Measurements from ENCODE around the gene RABEP1.

DNA sequence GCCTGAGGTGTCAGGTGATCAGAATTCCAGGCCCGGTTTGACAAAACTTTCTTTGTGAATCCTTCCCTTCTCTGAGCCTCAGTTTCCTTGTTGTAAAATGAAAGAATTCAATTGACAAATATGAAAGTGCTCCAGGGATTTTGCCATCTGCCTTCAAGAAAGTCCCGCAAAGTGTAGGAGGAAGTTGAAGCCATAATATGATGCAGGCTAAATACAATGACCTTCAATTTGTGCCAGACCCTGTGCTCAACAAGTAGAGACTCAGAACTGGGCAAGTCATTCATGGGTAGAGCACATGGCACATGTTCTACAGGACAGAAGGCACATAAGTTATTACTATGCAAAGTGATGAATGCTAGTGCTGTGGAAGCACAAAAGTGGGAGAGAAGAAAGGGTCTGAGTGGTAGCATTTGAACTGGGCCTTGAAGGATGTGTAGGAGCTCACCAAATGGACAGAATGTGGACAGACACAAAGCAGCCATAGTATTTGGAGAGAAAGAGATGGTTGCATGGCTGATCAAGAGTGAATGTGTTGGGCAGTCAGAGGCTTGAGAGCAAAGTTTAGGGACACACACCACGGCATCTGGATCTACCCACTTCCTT is 45.0 kb upstream of the RABEP1 start:
- TF ChIP-seq POLR2AphosphoS5 (IDR thresholded peaks at IDR 0.05; ENCODE audit: low read depth, low read length) (no peak), TAF1 (IDR thresholded peaks at IDR 0.05; ENCODE audit: borderline replicate concordance, insufficient read depth, low read length) (no peak)
- TF ChIP-seq, protein P1, sequence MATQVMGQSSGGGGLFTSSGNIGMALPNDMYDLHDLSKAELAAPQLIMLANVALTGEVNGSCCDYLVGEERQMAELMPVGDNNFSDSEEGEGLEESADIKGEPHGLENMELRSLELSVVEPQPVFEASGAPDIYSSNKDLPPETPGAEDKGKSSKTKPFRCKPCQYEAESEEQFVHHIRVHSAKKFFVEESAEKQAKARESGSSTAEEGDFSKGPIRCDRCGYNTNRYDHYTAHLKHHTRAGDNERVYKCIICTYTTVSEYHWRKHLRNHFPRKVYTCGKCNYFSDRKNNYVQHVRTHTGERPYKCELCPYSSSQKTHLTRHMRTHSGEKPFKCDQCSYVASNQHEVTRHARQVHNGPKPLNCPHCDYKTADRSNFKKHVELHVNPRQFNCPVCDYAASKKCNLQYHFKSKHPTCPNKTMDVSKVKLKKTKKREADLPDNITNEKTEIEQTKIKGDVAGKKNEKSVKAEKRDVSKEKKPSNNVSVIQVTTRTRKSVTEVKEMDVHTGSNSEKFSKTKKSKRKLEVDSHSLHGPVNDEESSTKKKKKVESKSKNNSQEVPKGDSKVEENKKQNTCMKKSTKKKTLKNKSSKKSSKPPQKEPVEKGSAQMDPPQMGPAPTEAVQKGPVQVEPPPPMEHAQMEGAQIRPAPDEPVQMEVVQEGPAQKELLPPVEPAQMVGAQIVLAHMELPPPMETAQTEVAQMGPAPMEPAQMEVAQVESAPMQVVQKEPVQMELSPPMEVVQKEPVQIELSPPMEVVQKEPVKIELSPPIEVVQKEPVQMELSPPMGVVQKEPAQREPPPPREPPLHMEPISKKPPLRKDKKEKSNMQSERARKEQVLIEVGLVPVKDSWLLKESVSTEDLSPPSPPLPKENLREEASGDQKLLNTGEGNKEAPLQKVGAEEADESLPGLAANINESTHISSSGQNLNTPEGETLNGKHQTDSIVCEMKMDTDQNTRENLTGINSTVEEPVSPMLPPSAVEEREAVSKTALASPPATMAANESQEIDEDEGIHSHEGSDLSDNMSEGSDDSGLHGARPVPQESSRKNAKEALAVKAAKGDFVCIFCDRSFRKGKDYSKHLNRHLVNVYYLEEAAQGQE (IDR thresholded peaks at IDR 0.05; ENCODE audit: insufficient read depth in 1 of 2, low read depth in 2 of 2, low read length in 2 of 2) = no peak
